GM12874 (cell line): ENCODE data around the gene HSD17B10.

Experiments used
- TF ChIP-seq, protein P1 (sequence below): IDR thresholded peaks from 2 replicates; pipeline ENCODE4 v1.5.1; 2011; ENCODE audit warnings: low read depth, mild to moderate bottlenecking, control low read depth, low read length, moderate library complexity; ENCODE audit not compliant: insufficient read depth

Gene HSD17B10

DNA sequence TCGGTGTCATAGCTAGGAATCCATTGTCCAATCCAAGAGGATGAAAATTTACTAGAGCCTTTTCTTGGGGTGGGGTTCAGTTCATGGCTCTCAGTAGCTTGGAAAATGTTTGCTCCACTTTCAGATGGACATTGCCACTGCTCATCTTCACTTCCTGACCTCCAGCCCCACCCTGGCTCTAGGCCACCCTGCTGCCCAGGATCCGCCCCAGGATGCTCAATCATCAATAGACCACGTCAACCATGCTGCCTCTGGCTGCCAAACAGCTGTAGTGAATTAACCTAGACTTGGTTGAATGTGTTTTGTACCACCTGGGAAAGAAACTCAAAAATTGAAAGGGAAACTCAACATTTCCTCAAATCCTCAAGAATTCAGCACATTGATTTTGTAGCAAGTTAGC, 37.2 kb upstream of the HSD17B10 start:
- TF ChIP-seq, protein P1, sequence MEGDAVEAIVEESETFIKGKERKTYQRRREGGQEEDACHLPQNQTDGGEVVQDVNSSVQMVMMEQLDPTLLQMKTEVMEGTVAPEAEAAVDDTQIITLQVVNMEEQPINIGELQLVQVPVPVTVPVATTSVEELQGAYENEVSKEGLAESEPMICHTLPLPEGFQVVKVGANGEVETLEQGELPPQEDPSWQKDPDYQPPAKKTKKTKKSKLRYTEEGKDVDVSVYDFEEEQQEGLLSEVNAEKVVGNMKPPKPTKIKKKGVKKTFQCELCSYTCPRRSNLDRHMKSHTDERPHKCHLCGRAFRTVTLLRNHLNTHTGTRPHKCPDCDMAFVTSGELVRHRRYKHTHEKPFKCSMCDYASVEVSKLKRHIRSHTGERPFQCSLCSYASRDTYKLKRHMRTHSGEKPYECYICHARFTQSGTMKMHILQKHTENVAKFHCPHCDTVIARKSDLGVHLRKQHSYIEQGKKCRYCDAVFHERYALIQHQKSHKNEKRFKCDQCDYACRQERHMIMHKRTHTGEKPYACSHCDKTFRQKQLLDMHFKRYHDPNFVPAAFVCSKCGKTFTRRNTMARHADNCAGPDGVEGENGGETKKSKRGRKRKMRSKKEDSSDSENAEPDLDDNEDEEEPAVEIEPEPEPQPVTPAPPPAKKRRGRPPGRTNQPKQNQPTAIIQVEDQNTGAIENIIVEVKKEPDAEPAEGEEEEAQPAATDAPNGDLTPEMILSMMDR = no peak

DNA sequence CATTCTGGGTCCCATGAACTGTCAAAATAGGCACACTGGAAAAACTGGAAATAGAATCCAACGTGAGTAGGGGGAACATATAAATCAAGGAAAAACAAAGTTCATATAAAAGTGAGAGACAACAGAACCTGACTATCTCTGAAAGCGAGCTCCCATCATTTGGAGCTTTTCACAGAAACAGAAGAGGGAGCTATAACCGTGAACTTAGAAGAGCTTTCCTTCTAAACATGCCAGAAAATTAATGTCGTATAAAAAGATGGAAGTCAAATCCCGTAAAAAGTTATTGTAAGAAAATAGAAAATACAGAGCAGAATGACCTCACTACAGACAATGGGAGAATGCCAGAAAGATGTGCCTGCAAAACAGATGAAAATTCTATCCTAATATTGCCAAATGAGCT, 23.9 kb upstream of the HSD17B10 start:
- TF ChIP-seq, protein P1 = no peak

DNA sequence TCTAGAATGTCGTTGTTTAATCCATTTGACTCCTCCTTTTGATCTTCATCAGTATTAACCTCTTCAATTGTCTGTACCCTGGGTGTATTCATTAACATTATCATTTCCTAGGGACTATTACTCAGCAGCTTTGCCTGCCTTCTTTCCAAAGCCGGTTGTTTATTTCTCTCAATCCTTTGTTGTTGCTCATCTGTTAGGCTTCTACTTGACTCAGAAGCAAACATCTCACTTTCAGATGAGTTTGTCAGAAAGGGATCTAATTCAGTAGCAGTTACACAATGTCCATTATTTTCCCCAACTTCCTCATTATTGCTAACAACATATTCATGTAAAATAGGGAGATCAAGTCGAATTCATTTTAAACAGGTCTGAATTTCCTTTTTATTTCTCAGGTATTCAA, 22.1 kb upstream of the HSD17B10 start:
- TF ChIP-seq, protein P1 = no peak

DNA sequence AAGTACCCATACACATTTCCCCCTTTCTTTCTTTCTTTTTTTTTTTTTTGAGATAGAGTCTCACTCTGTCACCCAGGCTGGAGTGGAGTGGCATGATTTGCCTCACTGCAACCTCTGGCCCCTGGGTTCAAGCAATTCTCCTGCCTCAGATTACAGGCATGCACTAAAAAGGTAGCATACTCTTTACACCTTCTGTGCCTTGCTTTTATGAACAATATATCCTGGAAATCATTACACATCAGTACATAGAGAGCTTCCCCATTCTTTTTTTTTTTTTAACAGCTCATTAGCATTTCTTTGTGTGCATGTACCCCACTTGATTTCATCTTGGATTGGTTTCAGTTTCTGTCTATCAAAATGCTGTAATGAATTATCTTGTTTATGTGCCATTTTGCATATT, 18.6 kb upstream of the HSD17B10 start:
- TF ChIP-seq, protein P1 = no peak

DNA sequence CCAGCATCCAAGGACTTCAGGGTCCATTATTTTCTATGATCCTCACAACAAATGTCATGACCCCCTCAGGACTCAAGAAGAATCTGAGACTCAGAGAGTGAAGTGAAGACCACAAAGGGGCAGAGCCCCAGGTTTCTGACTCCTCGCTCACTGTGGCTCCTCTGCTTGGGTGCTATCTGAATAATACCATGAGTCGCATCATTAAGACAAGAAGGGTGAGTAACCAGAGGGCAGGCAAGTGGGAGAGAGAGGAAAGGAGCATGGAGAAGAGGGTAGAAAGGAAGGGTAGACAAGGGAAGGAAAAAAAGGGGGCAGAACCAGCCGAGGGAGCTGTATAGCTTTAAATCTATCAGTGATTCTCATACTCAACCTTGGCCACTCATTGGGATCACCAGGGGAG, 15.5 kb upstream of the HSD17B10 start:
- TF ChIP-seq, protein P1 = no peak

DNA sequence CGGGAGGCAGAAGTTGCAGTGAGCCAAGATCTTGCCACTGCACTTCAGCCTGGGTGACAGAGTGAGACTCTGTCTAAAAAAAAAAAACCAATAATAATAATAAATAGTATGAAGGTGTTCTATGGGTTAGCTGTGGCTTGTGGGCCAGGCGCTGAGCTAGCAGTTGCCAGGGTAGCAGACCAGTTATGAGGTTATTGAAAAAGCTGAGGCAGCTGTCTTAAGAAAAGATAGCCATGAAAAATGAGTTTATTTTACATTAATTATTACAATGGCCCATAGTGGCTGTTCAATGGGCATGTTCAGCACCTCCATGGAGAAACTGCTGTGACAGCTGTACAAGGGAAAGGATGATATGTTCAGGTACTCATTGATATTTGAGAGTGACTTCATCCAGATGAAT, 13.3 kb upstream of the HSD17B10 start:
- TF ChIP-seq, protein P1 = no peak

DNA sequence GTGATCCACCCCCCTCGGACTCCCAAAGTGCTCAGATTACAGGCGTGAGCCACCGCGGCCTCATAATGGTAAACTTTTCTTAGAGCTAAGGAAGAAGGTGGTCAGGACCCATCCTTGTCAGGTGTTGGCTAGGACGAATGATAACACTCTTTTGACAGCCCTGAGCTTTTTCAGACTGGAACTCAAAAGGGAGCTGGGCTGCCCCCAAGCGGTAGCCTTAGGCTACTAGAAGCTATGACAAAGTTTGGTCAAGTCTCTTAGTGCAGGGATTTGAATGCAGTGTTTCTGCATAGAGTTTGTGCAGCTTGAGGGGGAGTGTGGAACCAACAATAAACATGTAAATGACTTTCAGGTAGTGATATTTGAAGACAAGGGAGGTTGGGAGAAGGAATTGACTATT, 11.8 kb upstream of the HSD17B10 start:
- TF ChIP-seq, protein P1 = peak; percentile 62

DNA sequence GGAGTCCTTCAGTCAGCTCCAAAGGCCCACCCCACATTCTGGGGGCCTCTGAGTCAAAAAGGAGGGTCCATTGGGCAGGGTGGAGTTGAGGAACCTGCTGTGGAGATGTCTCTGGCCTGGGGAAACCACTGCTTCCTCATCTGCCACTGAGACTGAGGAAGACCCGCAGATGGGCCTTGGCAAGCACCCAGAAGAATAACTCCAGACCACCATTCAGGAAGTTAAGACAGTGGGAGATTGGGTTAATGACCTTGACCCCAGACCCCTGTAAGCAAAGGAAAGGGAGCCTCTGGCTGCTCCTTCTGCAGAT, 8.1 kb upstream of the HSD17B10 start:
- TF ChIP-seq, protein P1 = no peak
